Measurements from ENCODE around the gene P2RY2. TPM values are rescaled to one million over a fixed set of nuclear protein-coding genes. Genes with fewer than 3 reads are reported as not detected.

Gene P2RY2
- total RNA-seq, 5 donors from 2014 or later (not counting 1 experiment from before 2014, with no cell fraction given) = 0.12 TPM; not detected in 4

DNA sequence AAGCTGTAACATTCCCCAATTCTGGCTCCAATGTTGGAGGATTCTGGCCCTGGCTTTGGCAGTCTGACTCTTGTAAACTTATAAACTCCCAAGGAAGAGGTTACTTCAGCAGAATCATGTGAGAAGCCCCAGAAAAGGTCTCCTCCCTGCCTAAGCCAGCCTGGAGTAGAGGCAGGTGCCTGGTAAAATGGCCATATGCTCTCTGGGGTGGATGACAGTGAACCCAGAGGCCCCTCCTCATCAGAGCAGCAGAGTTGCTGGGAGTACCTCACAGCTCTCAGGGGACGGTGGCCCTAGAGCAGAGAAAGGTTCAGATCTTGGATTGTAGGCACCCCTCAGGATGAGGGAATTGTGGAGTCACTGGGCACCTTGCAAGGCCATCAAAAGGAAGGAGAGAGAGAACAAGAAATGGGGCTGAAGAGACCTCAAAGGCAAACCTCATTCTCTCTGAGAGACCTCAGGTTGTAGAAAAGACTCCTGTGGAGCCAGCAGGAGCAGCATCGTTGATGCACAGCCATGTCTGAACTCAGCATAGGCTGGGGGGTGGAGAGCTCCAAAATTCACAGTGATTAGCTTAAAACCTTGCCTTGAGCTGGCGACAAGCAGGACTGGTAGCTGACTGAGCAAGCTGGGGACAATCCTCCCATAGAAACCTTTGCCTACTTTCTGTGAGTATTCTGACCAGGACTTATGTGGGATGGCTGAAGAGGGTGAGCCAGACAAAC, 49.2 kb downstream of the P2RY2 start:
- Histone ChIP-seq H3K4me1 (ENCODE audit: control insufficient read depth in 1 of 2, extremely low read depth in 1 of 2, insufficient read depth in 2 of 2, low read length in 2 of 2) (no peaks in the 10 kb centered on the region), H3K9me3 (no peaks in the 10 kb centered on the region), H3K27ac (ENCODE audit: low read length) (no peak overlapping the region), H3K4me3 (ENCODE audit: control insufficient read depth in 1 of 2, extremely low read depth in 1 of 2, low read length in 1 of 2) (no peak overlapping the region), H3K36me3 (ENCODE audit: control insufficient read depth in 2 of 2, extremely low read depth in 1 of 2, insufficient read depth in 1 of 2, low read length in 1 of 2) (no peaks in the 10 kb centered on the region), H3K27me3 (replicated peaks in 1 of 2; ENCODE audit: control insufficient read depth in 2 of 2, extremely low read depth in 1 of 2, insufficient read depth in 2 of 2, low read length in 1 of 2) (peaks cover 0 to 63% of the 10 kb centered on the region in 2 experiments)
- ATAC-seq (replicated peaks in 1 of 4) (no peak), DNase-seq (peak in 1 of 35 experiments; percentile 8)
- Mint-ChIP-seq H3K9me3 (no peaks in the 10 kb centered on the region), H3K4me3 (no peak overlapping the region), H3K27ac (no peak overlapping the region), H3K4me1 (peaks cover 0 to 2% (median 0%) of the 10 kb centered on the region in 3 donors), H3K36me3 (no peaks in the 10 kb centered on the region), H3K27me3 (peaks cover 30 to 41% of the 10 kb centered on the region in 2 donors)
- ChIA-PET POLR2A (no interaction called here), CTCF (no interaction called here)
- 47% methylated on average over 2 of the region's 3 CpGs for WGBS (ENCODE audit: insufficient coverage)

DNA sequence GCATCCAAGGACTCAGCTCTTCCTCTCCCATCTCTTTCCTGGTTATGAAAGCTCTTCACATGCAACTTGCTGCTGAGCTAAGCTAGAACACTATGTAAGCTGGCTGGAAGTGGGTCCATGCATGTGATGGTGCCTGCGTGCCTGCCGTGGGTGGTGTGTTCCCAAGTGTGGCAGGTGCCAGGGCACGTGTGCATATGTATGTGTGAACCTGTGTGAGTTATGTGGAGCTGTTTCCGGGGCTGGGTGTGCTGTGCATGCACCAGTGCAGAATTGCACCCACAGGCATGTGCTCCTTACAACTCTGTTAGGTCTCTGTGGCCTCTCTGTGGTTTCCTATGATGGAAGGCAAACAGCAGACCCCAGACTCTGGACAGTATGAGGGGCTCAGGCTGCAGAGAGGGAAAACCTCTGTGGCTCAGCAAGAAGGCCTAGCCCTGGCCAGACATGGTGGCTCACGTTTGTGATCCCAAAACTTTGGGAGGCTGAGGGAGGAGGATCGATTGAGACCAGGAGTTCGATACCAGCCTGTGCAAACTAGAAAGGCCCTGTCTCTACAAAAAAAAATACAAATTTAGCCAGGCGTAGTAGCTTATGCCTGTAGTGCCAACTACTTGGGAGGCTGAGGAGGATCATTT, 49.9 kb downstream of the P2RY2 start:
- no peak overlapping the region for H3K27ac ChIP-seq (ENCODE audit: low read length)
- Mint-ChIP-seq H3K9me3 (no peaks in the 10 kb centered on the region), H3K27ac (no peak overlapping the region), H3K4me3 (no peak overlapping the region), H3K27me3 (peaks cover 29 to 35% of the 10 kb centered on the region in 2 donors), H3K4me1 (peaks cover 0 to 2% (median 0%) of the 10 kb centered on the region in 3 donors), H3K36me3 (no peaks in the 10 kb centered on the region)
- no peaks in the 10 kb centered on the region for H3K36me3 ChIP-seq (ENCODE audit: control insufficient read depth in 2 of 2, extremely low read depth in 1 of 2, insufficient read depth in 1 of 2, low read length in 1 of 2)
- ChIA-PET POLR2A (no interaction called here), CTCF (no interaction called here)
- no peaks in the 10 kb centered on the region for H3K9me3 ChIP-seq
- H3K4me1 ChIP-seq (ENCODE audit: control insufficient read depth in 1 of 2, extremely low read depth in 1 of 2, insufficient read depth in 2 of 2, low read length in 2 of 2) = no peaks in the 10 kb centered on the region
- 81% methylated on average over 4 of the region's 8 CpGs for WGBS (ENCODE audit: insufficient coverage)
- peaks cover 0 to 59% of the 10 kb centered on the region in 2 experiments for H3K27me3 ChIP-seq (replicated peaks in 1 of 2; ENCODE audit: control insufficient read depth in 2 of 2, extremely low read depth in 1 of 2, insufficient read depth in 2 of 2, low read length in 1 of 2)
- DNase-seq = peak in 1 of 35 experiments; percentile 3
- ATAC-seq (replicated peaks in 1 of 4) = no peak
- H3K4me3 ChIP-seq (ENCODE audit: control insufficient read depth in 1 of 2, extremely low read depth in 1 of 2, low read length in 1 of 2) = no peak overlapping the region

DNA sequence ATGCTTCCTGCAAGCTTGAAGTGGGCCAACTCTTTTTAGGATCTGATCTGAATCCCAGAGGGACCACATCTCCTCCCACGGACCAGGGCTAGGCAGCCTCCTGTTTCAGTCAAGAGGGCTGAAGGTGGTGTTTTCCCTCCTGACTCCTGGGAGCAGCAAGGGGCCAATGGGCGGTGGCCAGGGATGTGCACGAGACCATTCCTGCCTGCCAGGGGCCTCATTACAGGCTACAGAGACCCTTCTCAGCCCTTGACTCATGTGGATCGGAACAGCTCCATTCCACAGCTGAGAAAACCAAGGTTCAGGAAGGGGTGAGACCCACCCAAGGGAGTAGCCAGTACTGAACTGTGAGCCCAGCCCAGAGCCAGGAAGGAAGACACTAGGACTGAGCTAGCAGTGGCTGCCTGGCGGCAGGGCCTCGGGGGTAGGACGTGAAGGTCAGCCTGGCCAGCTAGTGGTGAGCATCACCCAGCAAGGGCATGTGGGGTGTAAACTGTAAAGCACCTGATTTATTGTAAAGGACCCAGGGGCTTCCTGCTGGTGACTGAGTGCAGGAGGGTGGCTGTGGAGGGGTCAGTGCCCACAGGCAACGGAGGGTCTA, 50.7 kb downstream of the P2RY2 start:
- H3K4me1 Mint-ChIP-seq = peaks cover 0 to 2% (median 0%) of the 10 kb centered on the region in 3 donors
- H3K27me3 ChIP-seq (replicated peaks in 1 of 2; ENCODE audit: control insufficient read depth in 2 of 2, extremely low read depth in 1 of 2, insufficient read depth in 2 of 2, low read length in 1 of 2) = peaks cover 0 to 53% of the 10 kb centered on the region in 2 experiments
- ChIA-PET CTCF (no interaction called here), POLR2A (no interaction called here)
- H3K36me3 ChIP-seq (ENCODE audit: control insufficient read depth in 2 of 2, extremely low read depth in 1 of 2, insufficient read depth in 1 of 2, low read length in 1 of 2) = no peaks in the 10 kb centered on the region
- no peak for ATAC-seq (replicated peaks in 1 of 4)
- peaks cover 21 to 30% of the 10 kb centered on the region in 2 donors for H3K27me3 Mint-ChIP-seq
- peak in 1 of 35 experiments; percentile 9 for DNase-seq
- no peak overlapping the region for H3K27ac ChIP-seq (ENCODE audit: low read length)
- no peak overlapping the region for H3K4me3 ChIP-seq (ENCODE audit: control insufficient read depth in 1 of 2, extremely low read depth in 1 of 2, low read length in 1 of 2)
- H3K4me1 ChIP-seq (ENCODE audit: control insufficient read depth in 1 of 2, extremely low read depth in 1 of 2, insufficient read depth in 2 of 2, low read length in 2 of 2) = no peaks in the 10 kb centered on the region
- 81% methylated on average over 7 of the region's 8 CpGs for WGBS (ENCODE audit: insufficient coverage)
- no peaks in the 10 kb centered on the region for H3K36me3 Mint-ChIP-seq
- H3K9me3 ChIP-seq = no peaks in the 10 kb centered on the region
- H3K9me3 Mint-ChIP-seq = no peaks in the 10 kb centered on the region
- H3K4me3 Mint-ChIP-seq = no peak overlapping the region
- no peak overlapping the region for H3K27ac Mint-ChIP-seq

DNA sequence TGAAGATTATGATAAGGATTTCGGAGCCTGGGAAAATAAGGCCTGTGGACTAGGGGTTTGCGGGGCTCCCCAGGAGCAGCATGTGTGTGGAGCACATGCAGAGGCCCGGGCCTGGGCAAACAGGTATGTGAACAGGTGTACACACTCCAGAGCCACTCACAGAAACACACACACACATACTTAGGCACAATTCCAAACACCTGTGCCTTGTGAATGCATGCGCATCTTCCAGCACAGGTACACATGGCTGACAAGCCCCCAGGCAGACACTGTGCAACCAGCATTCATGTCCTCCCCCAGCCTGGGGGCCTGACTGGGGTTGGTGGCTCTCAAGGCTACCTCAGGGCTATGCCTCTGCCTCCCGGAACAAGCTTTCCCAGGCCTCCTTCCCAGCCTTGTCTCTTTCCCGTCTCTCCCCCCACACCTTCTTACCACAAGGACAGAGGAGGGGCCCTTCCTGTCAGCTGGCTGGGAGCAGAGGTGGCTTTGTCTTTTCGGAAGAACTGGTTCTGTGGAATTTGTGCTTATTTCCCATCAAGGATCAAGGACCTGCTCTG, 51.5 kb downstream of the P2RY2 start:
- DNase-seq (no peak), ATAC-seq (replicated peaks in 1 of 4) (no peak)
- 89% methylated on average over 3 of the region's 7 CpGs for WGBS (ENCODE audit: insufficient coverage)
- Histone ChIP-seq H3K36me3 (ENCODE audit: control insufficient read depth in 2 of 2, extremely low read depth in 1 of 2, insufficient read depth in 1 of 2, low read length in 1 of 2) (no peaks in the 10 kb centered on the region), H3K27me3 (replicated peaks in 1 of 2; ENCODE audit: control insufficient read depth in 2 of 2, extremely low read depth in 1 of 2, insufficient read depth in 2 of 2, low read length in 1 of 2) (peaks cover 0 to 47% of the 10 kb centered on the region in 2 experiments), H3K27ac (ENCODE audit: low read length) (no peak overlapping the region), H3K4me1 (ENCODE audit: control insufficient read depth in 1 of 2, extremely low read depth in 1 of 2, insufficient read depth in 2 of 2, low read length in 2 of 2) (no peaks in the 10 kb centered on the region), H3K9me3 (no peaks in the 10 kb centered on the region), H3K4me3 (ENCODE audit: control insufficient read depth in 1 of 2, extremely low read depth in 1 of 2, low read length in 1 of 2) (no peak overlapping the region)
- H3K36me3 Mint-ChIP-seq = no peaks in the 10 kb centered on the region
- H3K9me3 Mint-ChIP-seq = no peaks in the 10 kb centered on the region
- peaks cover 0 to 1% (median 0%) of the 10 kb centered on the region in 3 donors for H3K4me1 Mint-ChIP-seq
- H3K27me3 Mint-ChIP-seq = peaks cover 19 to 29% of the 10 kb centered on the region in 2 donors
- ChIA-PET CTCF (no interaction called here), POLR2A (no interaction called here)
- H3K27ac Mint-ChIP-seq = no peak overlapping the region
- no peak overlapping the region for H3K4me3 Mint-ChIP-seq

DNA sequence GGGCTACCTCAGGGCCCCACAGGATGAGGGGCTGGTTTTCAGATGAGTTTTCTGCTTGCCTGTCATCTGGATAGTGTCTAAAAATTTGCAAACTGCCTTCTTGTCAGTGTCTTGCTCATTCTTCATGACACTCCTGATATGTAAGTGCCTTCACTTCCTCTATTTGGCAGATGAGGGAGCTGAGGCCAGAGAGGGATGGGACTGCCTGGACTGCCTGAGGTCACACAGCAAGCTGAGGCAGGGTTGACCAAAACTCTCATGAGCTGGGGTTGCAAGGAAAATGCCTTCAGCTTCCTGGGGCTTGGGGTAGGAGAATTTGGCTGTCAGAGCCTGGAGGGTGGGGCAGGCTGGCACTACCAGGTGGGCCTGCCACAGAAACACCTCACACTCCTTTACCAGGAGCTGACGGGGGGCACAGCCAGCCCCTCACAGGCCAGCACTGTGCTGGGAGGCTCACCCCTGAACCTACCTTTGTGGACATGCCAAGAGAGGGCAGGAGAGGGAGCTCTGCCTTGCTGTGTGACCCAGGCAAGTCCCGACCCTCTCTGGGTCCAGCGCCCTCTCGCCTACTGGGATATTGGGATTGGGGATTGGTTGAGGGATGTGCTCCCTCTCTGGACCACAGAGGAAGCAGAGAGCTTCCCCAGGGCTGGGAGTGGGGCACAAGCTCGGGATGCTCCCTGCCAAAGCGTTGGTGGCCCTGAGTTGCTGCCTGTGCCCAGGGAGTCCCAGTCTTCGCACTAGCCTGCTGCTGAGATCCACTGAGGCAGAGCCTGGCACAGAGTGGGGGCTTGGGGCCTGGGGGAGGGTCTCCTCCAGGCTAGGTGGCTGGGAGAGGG, 52.2 kb downstream of the P2RY2 start:
- H3K4me3 Mint-ChIP-seq = no peak overlapping the region
- H3K27me3 Mint-ChIP-seq = peaks cover 12 to 26% of the 10 kb centered on the region in 2 donors
- no peak overlapping the region for H3K27ac Mint-ChIP-seq
- H3K36me3 Mint-ChIP-seq = no peaks in the 10 kb centered on the region
- DNase-seq = peak in 1 of 35 experiments; percentile 13
- Histone ChIP-seq H3K9me3 (no peaks in the 10 kb centered on the region), H3K4me1 (ENCODE audit: control insufficient read depth in 1 of 2, extremely low read depth in 1 of 2, insufficient read depth in 2 of 2, low read length in 2 of 2) (no peaks in the 10 kb centered on the region), H3K27me3 (replicated peaks in 1 of 2; ENCODE audit: control insufficient read depth in 2 of 2, extremely low read depth in 1 of 2, insufficient read depth in 2 of 2, low read length in 1 of 2) (peaks cover 0 to 47% of the 10 kb centered on the region in 2 experiments), H3K27ac (ENCODE audit: low read length) (no peak overlapping the region), H3K4me3 (ENCODE audit: control insufficient read depth in 1 of 2, extremely low read depth in 1 of 2, low read length in 1 of 2) (no peak overlapping the region), H3K36me3 (ENCODE audit: control insufficient read depth in 2 of 2, extremely low read depth in 1 of 2, insufficient read depth in 1 of 2, low read length in 1 of 2) (no peaks in the 10 kb centered on the region)
- no peaks in the 10 kb centered on the region for H3K4me1 Mint-ChIP-seq
- whole genome bisulfite sequencing (ENCODE audit: insufficient coverage) = 82% methylated on average over 7 of the region's 7 CpGs
- ChIA-PET CTCF (interaction anchor here in 1 of 2 donors (0.6 kb wide), 1 partner anchor 65 kb away, joined by 5 read pairs; no protein-coding TSS in a partner anchor), POLR2A (no interaction called here)
- no peaks in the 10 kb centered on the region for H3K9me3 Mint-ChIP-seq
- ATAC-seq (replicated peaks in 1 of 4) = no peak
